ENCODE results near the gene ATRIP.

Gene ATRIP

DNA sequence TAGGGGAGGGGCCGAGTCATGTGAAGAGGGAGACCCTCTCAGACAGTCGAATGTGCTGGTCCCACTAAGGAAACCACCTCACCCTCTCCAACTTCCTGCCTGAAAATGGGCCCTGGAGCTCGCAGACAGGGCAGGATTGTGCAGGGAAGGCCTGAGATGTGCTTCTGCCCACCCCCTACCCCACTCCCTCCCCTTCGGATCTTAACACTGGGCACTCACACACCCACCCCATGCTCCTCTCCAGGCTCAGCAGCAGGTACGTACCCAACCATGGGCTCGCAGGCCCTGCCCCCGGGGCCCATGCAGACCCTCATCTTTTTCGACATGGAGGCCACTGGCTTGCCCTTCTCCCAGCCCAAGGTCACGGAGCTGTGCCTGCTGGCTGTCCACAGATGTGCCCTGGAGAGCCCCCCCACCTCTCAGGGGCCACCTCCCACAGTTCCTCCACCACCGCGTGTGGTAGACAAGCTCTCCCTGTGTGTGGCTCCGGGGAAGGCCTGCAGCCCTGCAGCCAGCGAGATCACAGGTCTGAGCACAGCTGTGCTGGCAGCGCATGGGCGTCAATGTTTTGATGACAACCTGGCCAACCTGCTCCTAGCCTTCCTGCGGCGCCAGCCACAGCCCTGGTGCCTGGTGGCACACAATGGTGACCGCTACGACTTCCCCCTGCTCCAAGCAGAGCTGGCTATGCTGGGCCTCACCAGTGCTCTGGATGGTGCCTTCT, 20.0 kb downstream of the ATRIP start:
- ChIA-PET CTCF (interaction anchor here (1.0 kb wide), 1 partner anchor 30 kb away, joined by 3 read pairs; no protein-coding TSS in a partner anchor), POLR2A (ENCODE audit: low non-redundant PET) (interaction anchor here (0.6 kb wide), 2 partner anchors 23 to 74 kb away, joined by 4 to 6 read pairs; no protein-coding TSS in a partner anchor)

DNA sequence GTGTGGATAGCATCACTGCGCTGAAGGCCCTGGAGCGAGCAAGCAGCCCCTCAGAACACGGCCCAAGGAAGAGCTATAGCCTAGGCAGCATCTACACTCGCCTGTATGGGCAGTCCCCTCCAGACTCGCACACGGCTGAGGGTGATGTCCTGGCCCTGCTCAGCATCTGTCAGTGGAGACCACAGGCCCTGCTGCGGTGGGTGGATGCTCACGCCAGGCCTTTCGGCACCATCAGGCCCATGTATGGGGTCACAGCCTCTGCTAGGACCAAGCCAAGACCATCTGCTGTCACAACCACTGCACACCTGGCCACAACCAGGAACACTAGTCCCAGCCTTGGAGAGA, 20.5 kb downstream of the ATRIP start:
- TF ChIP-seq, protein P1, sequence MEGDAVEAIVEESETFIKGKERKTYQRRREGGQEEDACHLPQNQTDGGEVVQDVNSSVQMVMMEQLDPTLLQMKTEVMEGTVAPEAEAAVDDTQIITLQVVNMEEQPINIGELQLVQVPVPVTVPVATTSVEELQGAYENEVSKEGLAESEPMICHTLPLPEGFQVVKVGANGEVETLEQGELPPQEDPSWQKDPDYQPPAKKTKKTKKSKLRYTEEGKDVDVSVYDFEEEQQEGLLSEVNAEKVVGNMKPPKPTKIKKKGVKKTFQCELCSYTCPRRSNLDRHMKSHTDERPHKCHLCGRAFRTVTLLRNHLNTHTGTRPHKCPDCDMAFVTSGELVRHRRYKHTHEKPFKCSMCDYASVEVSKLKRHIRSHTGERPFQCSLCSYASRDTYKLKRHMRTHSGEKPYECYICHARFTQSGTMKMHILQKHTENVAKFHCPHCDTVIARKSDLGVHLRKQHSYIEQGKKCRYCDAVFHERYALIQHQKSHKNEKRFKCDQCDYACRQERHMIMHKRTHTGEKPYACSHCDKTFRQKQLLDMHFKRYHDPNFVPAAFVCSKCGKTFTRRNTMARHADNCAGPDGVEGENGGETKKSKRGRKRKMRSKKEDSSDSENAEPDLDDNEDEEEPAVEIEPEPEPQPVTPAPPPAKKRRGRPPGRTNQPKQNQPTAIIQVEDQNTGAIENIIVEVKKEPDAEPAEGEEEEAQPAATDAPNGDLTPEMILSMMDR (conservative IDR thresholded peaks at IDR 0.05; ENCODE audit: low read depth): no peak
- CTCF ChIA-PET: no interaction called here
- peak overlapping the region; percentile 100 for H3K27ac ChIP-seq
- POLR2A ChIA-PET (ENCODE audit: low non-redundant PET): interaction anchor here (0.6 kb wide), 1 partner anchor 23 kb away, joined by 4 read pairs; no protein-coding TSS in a partner anchor
- no peak for DNase-seq (ENCODE audit: low spot score)

More for the DNA sequence above, 20.0 kb downstream of the ATRIP start:
- H3K27ac ChIP-seq: peak overlapping the region; percentile 100
- no peak for DNase-seq (ENCODE audit: low spot score)
- TF ChIP-seq, protein P1 (conservative IDR thresholded peaks at IDR 0.05; ENCODE audit: low read depth): no peak

DNA sequence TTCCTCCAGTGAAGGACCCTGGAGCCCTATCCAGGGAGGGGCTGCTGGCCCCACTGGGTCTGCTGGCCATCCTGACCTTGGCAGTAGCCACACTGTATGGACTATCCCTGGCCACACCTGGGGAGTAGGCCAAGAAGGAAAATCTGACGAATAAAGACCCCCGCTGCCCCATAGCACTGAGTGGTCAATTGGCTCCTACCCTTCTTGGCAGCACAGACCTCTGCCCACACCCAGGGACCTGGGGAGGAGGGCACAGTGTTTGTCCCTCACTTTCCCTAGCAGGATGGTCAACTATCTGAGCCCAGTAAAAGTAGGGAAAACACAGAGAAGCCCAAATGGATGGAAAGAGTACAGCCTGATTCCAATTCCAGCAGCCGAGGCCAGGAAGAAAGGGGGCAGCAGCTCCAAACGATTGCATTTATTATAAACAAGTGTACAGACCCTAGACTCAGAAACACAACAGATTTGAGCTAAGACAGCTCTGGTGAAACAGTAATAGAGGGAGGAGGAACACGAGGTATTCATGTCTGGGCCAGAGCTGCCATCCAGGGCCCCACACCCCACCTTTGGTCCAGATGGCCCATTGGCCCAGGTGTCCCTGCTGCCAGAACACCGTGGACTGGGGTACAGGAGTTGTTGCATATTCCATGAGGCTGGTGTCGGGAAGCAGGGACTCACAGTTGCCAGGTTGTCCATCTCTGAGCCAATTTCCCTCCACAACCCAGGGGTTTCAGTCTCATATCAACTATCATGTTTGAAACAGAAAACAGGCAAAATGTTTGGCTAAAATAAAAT, 21.1 kb downstream of the ATRIP start:
- DNase-seq (ENCODE audit: low spot score): no peak
- H3K27ac ChIP-seq: peak overlapping the region; percentile 100
- CTCF ChIA-PET: interaction anchor here (1.0 kb wide), 1 partner anchor 39 kb away, joined by 3 read pairs; no protein-coding TSS in a partner anchor
- POLR2A ChIA-PET (ENCODE audit: low non-redundant PET): interaction anchor here (0.6 kb wide), 1 partner anchor 18 kb away, joined by 8 read pairs; no protein-coding TSS in a partner anchor
- TF ChIP-seq, protein P1 (conservative IDR thresholded peaks at IDR 0.05; ENCODE audit: low read depth): no peak

DNA sequence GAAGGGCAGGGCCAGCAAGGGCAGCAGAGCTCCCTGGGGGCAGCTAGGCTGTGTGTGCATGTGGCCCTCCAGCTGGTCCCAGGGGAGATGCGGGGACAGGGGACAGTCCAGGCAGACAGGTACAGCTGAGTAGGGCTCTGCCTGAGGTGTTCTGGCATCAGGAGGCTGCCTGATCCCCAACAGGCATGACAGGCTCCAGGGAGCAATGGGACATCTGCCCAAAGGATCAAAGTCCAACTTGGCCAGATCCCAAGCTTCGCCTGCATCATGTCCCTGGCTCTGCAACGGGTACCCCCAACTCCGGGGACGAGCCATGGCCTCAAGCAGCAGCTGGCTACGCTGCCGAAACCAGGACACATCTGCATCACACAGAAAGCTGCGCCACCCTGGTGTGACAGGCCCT, 21.8 kb downstream of the ATRIP start:
- peak overlapping the region; percentile 100 for H3K27ac ChIP-seq
- TF ChIP-seq, protein P1 (conservative IDR thresholded peaks at IDR 0.05; ENCODE audit: low read depth): no peak
- no peak for DNase-seq (ENCODE audit: low spot score)
- ChIA-PET POLR2A (ENCODE audit: low non-redundant PET) (interaction anchor here (0.6 kb wide), 1 partner anchor 19 kb away, joined by 8 read pairs; no protein-coding TSS in a partner anchor), CTCF (interaction anchor here (1.0 kb wide), 1 partner anchor 39 kb away, joined by 3 read pairs; no protein-coding TSS in a partner anchor)

DNA sequence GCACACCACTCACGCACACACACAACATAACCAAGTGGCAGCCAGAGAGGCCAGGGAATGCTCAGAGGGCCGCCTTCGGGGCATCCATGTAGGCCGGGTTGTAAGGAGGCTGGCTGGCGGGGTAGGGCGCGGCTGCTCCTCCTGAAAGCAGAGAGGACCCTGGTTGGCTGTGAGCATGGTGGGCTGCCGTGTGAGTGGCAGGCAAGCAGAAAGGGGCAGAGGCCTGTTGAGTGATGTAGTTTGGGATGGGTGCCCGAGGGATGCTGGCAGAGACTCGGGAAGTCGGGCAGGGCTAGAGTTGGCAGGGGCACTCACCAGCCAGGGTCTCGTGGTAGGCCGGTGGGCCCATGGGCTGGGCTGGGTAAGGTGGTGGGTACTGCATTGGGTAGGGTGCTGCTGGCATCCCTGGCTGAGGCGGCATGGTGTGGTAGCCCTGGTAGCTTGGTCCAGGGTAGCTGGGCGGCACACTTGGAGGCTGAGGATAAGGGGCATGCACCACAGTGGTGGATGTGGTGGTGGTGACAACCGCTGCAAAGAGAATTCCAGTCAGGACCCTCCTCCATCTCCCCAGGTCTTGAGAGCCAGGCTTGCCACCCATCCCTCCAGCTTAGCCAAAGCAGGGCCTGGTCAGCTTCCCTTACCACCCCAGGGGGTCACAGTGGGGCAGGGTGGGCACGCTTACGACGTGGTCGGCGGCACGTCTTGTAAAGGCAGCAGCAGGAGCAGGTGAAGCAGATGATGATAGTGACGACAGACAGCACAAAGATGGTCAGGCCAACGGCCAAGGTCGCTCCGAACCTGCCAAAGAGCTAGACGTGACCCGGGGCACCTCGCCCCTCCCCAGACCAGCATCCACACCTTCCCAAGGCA, 22.7 kb downstream of the ATRIP start:
- peak overlapping the region; percentile 100 for H3K27ac ChIP-seq
- CTCF ChIA-PET: interaction anchor here (1.0 kb wide), 1 partner anchor 38 kb away, joined by 3 read pairs; no protein-coding TSS in a partner anchor
- POLR2A ChIA-PET (ENCODE audit: low non-redundant PET): interaction anchor here (1.3 kb wide), 1 partner anchor 36 kb away, joined by 4 read pairs; no protein-coding TSS in a partner anchor
- no peak for DNase-seq (ENCODE audit: low spot score)
- TF ChIP-seq, protein P1 (conservative IDR thresholded peaks at IDR 0.05; ENCODE audit: low read depth): no peak
